ENCODE results near the gene UBE2B.
A peak's percentile ranks its signal among the peaks of the same experiment; 100 is the strongest.
"Not testable (repeated sequence)": the region's sequence is repeated elsewhere in the genome, so short reads cannot be mapped to it uniquely, and the experiment has no call there.

Gene UBE2B

DNA sequence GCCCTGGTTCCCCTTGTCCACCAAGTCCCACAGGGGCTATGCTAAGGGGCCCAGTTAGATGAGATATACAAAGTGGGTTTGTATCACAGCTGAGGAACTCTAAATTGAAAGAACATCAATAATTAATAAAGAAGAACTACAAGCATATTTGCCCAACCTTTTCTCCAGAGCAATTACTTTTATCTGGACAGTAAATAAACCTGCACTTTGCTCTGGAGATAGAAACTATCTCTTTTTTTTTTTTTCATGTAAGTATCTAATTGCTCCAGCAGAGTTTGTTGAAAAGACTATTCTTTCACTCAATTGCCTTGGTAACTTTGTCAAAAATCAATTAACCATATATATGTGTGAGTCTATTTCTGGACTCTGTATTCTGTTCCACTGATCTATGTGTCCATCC, 46.3 kb downstream of the UBE2B start:
- Histone ChIP-seq H3K9ac (ENCODE audit: insufficient read length, low read depth) (no peak overlapping the region), H3K4me1 (ENCODE audit: insufficient read depth, insufficient read length) (no peaks in the 10 kb centered on the region), H3K9me3 (ENCODE audit: insufficient read depth, low read length) (peaks cover 9% of the 10 kb centered on the region; the same call in 1 of the 2 replicates), H3K36me3 (ENCODE audit: insufficient read depth, insufficient read length, low read length) (no peaks in the 10 kb centered on the region), H3K27me3 (ENCODE audit: insufficient read depth, insufficient read length) (no peaks in the 10 kb centered on the region), H3K4me3 (ENCODE audit: insufficient read length, low read depth) (no peak overlapping the region)
- no peak for TF ChIP-seq YY1 (IDR thresholded peaks at IDR 0.05; ENCODE audit: insufficient read depth, insufficient read length)
- no peak for TF ChIP-seq ZNF274 (IDR thresholded peaks at IDR 0.05; ENCODE audit: low read depth, low read length)
- no peak for TF ChIP-seq SUZ12 (IDR thresholded peaks at IDR 0.05; ENCODE audit: extremely low read depth, insufficient read depth, insufficient read length)
- DNase-seq (ENCODE audit: low read depth, low spot score) = no peak

DNA sequence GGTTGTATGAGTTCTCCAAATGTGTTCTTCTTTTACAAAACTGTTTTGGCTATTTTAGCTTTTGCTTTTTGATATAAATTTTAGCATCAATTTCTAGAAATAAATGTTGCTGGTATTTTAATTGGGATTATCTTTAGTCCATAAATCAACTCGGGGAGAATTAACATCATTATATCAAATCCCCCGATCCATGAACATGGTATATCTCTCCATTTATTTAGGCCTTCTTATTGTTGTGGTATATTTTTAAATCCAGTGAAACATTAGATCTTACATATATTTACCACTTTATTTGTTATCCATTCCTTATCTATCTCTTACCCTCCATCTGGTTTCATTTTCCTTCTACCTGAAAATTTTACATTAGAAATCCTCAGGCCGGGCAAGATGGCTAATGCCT, 47.6 kb downstream of the UBE2B start:
- no peaks in the 10 kb centered on the region for H3K27me3 ChIP-seq (ENCODE audit: insufficient read depth, insufficient read length)
- no peaks in the 10 kb centered on the region for H3K36me3 ChIP-seq (ENCODE audit: insufficient read depth, insufficient read length, low read length)
- H3K9me3 ChIP-seq (ENCODE audit: insufficient read depth, low read length) = peaks cover 9% of the 10 kb centered on the region; the same call in 1 of the 2 replicates
- no peak for DNase-seq (ENCODE audit: low read depth, low spot score)
- no peak overlapping the region for H3K9ac ChIP-seq (ENCODE audit: insufficient read length, low read depth)
- no peaks in the 10 kb centered on the region for H3K4me1 ChIP-seq (ENCODE audit: insufficient read depth, insufficient read length)
- TF ChIP-seq ZNF274 (IDR thresholded peaks at IDR 0.05; ENCODE audit: low read depth, low read length) = no peak
- no peak overlapping the region for H3K4me3 ChIP-seq (ENCODE audit: insufficient read length, low read depth)

DNA sequence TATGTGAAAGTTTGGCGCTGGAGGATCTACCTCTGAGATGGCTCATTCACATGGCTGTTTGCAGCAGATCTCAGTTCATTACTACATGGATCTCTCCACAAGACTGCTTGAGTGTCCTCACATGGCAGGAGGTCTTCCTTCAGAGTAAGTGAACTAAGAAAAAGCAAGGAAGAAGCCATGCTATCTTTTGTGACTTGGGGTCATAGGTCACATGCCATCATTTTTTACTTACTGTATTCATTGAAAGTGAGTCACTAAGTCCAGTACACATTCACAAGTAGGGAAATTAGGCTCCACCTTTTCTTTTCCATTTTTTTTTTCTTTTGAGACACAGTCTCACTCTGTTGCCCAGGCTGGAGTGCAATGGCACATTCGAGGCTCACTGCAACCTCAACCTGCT, 49.0 kb downstream of the UBE2B start:
- no peaks in the 10 kb centered on the region for H3K4me1 ChIP-seq (ENCODE audit: insufficient read depth, insufficient read length)
- H3K9ac ChIP-seq (ENCODE audit: insufficient read length, low read depth) = no peak overlapping the region
- no peak for DNase-seq (ENCODE audit: low read depth, low spot score)
- no peaks in the 10 kb centered on the region for H3K27me3 ChIP-seq (ENCODE audit: insufficient read depth, insufficient read length)
- H3K36me3 ChIP-seq (ENCODE audit: insufficient read depth, insufficient read length, low read length) = no peaks in the 10 kb centered on the region
- TF ChIP-seq ZNF274 (IDR thresholded peaks at IDR 0.05; ENCODE audit: low read depth, low read length) (no peak), SUZ12 (IDR thresholded peaks at IDR 0.05; ENCODE audit: extremely low read depth, insufficient read depth, insufficient read length) (no peak), YY1 (IDR thresholded peaks at IDR 0.05; ENCODE audit: insufficient read depth, insufficient read length) (no peak)
- H3K4me3 ChIP-seq (ENCODE audit: insufficient read length, low read depth) = no peak overlapping the region
- peaks cover 9% of the 10 kb centered on the region; the same call in 1 of the 2 replicates for H3K9me3 ChIP-seq (ENCODE audit: insufficient read depth, low read length)

DNA sequence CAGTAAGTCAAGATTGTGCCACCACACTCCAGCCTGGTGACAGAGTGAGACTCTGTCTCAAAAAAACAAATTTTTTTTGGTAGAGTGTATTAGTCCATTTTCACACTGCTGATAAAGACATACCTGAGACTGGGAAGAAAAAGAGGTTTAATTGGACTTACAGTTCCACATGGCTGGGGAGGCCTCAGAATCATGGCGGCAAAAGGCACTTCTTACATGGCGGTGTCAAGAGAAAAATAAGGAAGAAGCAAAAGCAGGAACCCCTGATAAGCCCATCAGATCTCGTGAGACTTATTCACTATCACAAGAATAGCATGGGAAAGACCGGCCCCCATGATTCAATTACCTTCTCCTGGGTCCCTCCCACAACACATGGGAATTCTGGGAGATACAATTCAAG, 49.7 kb downstream of the UBE2B start:
- not testable (repeated sequence) for H3K9me3 ChIP-seq (ENCODE audit: insufficient read depth, low read length); H3K36me3 ChIP-seq (ENCODE audit: insufficient read depth, insufficient read length, low read length); H3K4me3 ChIP-seq (ENCODE audit: insufficient read length, low read depth); DNase-seq (ENCODE audit: low read depth, low spot score); H3K27me3 ChIP-seq (ENCODE audit: insufficient read depth, insufficient read length); H3K4me1 ChIP-seq (ENCODE audit: insufficient read depth, insufficient read length); H3K9ac ChIP-seq (ENCODE audit: insufficient read length, low read depth)

DNA sequence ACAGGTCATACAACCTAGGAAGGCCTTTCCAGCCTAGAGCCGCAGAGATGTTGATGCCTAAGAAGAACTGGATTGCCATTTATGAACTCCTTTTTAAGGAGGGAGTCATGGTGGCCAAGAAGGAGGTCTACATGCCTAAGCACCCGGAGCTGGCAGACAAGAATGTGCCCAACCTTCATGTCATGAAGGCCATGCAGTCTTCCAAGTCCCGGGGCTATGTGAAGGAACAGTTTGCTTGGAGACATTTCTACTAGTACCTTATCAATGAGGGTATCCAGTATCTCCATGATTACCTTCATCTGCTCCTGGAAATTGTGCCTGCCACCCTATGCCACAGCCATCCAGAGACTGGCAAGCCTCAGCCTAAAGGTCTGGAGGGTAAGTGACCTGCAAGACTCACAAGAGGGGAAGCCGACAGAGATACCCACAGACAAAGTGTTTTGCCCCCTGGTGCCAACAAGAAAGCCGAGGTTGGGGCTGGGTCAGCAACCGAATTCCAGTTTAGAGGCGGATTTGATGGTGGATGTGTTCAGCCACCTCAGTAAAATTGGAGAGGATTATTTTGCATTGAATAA, 51.5 kb downstream of the UBE2B start:
- Histone ChIP-seq H3K4me1 (ENCODE audit: insufficient read depth, insufficient read length) (no peaks in the 10 kb centered on the region), H3K27me3 (ENCODE audit: insufficient read depth, insufficient read length) (no peaks in the 10 kb centered on the region), H3K9ac (ENCODE audit: insufficient read length, low read depth) (no peak overlapping the region), H3K36me3 (ENCODE audit: insufficient read depth, insufficient read length, low read length) (no peaks in the 10 kb centered on the region), H3K9me3 (ENCODE audit: insufficient read depth, low read length) (peaks cover 9% of the 10 kb centered on the region; the same call in 1 of the 2 replicates), H3K4me3 (ENCODE audit: insufficient read length, low read depth) (no peak overlapping the region)
- DNase-seq (ENCODE audit: low read depth, low spot score) = no peak
- TF ChIP-seq SUZ12 (IDR thresholded peaks at IDR 0.05; ENCODE audit: extremely low read depth, insufficient read depth, insufficient read length) = no peak
- TF ChIP-seq ZNF274 (IDR thresholded peaks at IDR 0.05; ENCODE audit: low read depth, low read length) = no peak
- TF ChIP-seq YY1 (IDR thresholded peaks at IDR 0.05; ENCODE audit: insufficient read depth, insufficient read length) = no peak

DNA sequence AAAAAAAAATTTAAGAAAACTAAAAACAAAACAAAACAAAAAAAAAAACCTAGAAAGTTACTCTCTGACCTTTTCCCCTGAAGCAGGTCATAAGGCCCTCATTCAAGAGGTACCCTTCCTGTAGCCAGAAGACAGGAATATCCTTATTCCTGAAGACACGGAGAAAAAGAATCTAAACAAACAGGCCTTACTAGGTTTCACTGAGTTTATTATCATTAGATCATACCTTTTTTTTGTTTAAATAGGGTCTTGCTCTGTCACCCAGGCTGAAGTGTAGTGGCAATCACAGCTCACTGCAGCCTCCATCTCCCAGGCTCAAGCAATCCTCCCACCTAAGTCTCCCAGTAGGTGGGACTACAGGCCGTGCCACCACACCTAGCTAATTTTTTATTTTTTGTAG, 52.0 kb downstream of the UBE2B start:
- Histone ChIP-seq H3K36me3 (ENCODE audit: insufficient read depth, insufficient read length, low read length) (no peaks in the 10 kb centered on the region), H3K4me1 (ENCODE audit: insufficient read depth, insufficient read length) (no peaks in the 10 kb centered on the region), H3K9ac (ENCODE audit: insufficient read length, low read depth) (no peak overlapping the region), H3K4me3 (ENCODE audit: insufficient read length, low read depth) (no peak overlapping the region), H3K27me3 (ENCODE audit: insufficient read depth, insufficient read length) (no peaks in the 10 kb centered on the region), H3K9me3 (ENCODE audit: insufficient read depth, low read length) (peaks cover 9% of the 10 kb centered on the region; the same call in 1 of the 2 replicates)
- no peak for DNase-seq (ENCODE audit: low read depth, low spot score)
- no peak for TF ChIP-seq SUZ12 (IDR thresholded peaks at IDR 0.05; ENCODE audit: extremely low read depth, insufficient read depth, insufficient read length)
- TF ChIP-seq YY1 (IDR thresholded peaks at IDR 0.05; ENCODE audit: insufficient read depth, insufficient read length) = no peak
- TF ChIP-seq ZNF274 (IDR thresholded peaks at IDR 0.05; ENCODE audit: low read depth, low read length) = no peak

DNA sequence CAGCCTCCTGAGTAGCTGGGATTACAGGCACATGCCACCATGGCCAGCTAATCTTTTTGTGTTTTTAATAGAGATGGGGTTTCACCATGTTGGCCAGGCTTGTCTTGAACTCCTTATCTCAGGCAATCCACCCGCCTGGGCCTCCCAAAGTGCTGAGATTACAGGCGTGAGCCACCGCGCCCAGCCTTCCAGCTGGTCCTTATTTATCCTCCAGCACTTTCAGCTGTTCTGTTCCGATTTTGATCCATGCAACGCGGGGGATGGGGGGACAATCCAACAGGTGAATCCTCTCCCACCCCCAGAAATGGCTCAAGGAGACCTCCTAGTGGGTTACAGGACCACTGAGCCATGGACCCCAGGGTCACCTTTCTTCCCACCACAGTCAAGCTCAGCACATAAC, 55.0 kb downstream of the UBE2B start:
- Histone ChIP-seq H3K9me3 (ENCODE audit: insufficient read depth, low read length) (no peaks in the 10 kb centered on the region; the same call in 1 of the 2 replicates), H3K9ac (ENCODE audit: insufficient read length, low read depth) (no peak overlapping the region), H3K4me1 (ENCODE audit: insufficient read depth, insufficient read length) (peaks cover 3% of the 10 kb centered on the region), H3K4me3 (ENCODE audit: insufficient read length, low read depth) (no peak overlapping the region), H3K27me3 (ENCODE audit: insufficient read depth, insufficient read length) (no peaks in the 10 kb centered on the region), H3K36me3 (ENCODE audit: insufficient read depth, insufficient read length, low read length) (no peaks in the 10 kb centered on the region)
- TF ChIP-seq YY1 (IDR thresholded peaks at IDR 0.05; ENCODE audit: insufficient read depth, insufficient read length) = no peak
- no peak for DNase-seq (ENCODE audit: low read depth, low spot score)

DNA sequence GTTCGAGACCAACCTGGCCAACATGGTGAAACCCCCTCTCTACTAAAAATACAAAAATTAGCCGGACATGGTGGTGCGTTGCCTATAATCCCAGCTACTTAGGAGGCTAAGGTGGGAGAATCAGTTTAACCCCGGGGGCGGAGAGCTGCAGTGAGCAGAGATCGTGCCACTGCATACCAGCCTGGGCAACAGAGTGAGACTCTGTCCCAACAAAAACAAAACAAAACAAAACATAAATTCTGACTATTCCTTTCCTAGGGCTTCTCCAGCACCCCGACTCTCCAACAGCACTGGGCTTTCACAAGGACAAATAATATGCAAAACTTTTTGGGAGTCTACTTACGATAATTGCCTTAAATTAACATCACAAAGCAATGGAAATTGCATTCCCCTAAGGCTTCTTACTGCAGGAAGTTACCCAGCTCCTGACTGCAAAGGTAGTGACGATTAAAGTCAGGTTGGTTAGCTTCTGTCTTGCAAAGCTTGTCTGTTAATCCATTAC, 56.2 kb downstream of the UBE2B start:
- Histone ChIP-seq H3K27me3 (ENCODE audit: insufficient read depth, insufficient read length) (no peaks in the 10 kb centered on the region), H3K9ac (ENCODE audit: insufficient read length, low read depth) (no peak overlapping the region), H3K4me3 (ENCODE audit: insufficient read length, low read depth) (no peak overlapping the region), H3K9me3 (ENCODE audit: insufficient read depth, low read length) (no peaks in the 10 kb centered on the region), H3K4me1 (ENCODE audit: insufficient read depth, insufficient read length) (peaks cover 3% of the 10 kb centered on the region), H3K36me3 (ENCODE audit: insufficient read depth, insufficient read length, low read length) (no peaks in the 10 kb centered on the region)
- no peak for TF ChIP-seq YY1 (IDR thresholded peaks at IDR 0.05; ENCODE audit: insufficient read depth, insufficient read length)
- no peak for TF ChIP-seq ZNF274 (IDR thresholded peaks at IDR 0.05; ENCODE audit: low read depth, low read length)
- no peak for TF ChIP-seq SUZ12 (IDR thresholded peaks at IDR 0.05; ENCODE audit: extremely low read depth, insufficient read depth, insufficient read length)
- peak; percentile 87 for DNase-seq (ENCODE audit: low read depth, low spot score)
